HG03439 (cell line): ENCODE data around the gene MAS1L.
A peak's percentile ranks its signal among the peaks of the same experiment; 100 is the strongest.

ENCODE experiments used
- ATAC-seq: cut with Tn5 transposase; IDR thresholded peaks from one replicate; pipeline ENCODE4 v1.9.1; 2021; ENCODE audit warnings: mild to moderate bottlenecking, moderate library complexity; ENCODE audit not compliant: unreplicated experiment

Gene MAS1L

DNA sequence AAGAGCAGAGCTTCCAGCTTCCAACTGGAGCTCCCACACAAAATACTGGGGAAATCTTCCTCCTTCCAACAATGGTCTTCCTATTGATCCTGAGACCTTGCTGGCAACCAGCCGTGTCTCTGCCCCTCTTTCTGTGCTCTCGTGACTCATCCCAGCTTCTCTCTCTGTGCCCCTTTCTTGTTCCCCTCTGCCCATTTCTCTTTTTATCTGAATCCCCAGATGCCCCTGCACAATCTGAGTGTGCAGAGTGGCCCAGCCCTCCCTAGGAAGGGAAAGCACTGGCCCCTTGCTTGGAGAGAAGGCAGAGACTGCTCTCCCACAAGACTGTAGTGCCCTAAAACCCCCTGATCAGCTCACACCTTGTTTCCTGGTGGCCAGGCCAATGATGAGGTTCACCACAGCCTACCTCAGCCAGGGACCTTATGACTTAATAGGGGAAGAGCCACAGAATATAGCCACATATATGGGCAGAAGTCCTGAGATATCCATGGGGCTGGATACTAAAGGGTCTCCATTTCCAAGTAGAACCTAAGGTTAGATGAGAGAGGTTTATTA, 23.1 kb upstream of the MAS1L start:
- ATAC-seq = no peak

DNA sequence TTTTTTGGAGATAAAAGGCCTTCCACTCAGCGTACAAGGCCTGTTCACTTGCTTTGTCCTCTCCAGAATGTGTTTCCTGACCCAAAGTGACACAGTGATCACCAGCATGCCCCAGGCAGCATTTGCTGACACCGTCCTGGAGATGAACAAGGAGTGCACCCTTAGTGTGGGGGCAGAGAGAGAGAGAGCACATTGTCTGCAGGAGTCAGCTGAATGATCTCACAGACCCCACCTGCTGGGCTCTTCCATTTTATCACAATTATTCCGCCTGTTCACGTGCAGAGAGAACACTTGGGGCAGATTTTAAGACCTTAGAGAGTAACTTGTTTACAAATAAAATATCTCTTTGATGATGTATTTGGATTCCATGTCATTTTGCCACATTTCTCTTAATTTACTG, 22.4 kb upstream of the MAS1L start:
- ATAC-seq = no peak

DNA sequence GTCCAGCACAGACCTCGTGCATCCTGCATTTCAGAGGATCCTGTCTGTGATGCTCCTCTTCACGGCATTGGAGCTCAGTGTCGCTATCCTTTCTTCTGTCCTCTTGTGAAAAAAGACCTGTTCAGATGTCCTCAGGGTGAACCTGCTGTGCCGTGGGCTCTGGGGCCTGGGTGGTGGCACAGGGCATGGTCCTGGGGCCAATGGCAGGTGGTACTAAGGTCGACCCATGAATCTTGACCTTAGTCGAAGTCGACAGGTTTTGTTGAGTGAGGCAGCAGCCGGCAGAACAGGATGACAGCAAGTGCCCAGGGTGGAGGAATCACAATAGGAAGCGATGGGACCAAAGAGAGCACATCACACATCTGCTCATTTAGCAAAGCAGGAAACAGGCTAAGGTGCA, 22.0 kb upstream of the MAS1L start:
- ATAC-seq = no peak

DNA sequence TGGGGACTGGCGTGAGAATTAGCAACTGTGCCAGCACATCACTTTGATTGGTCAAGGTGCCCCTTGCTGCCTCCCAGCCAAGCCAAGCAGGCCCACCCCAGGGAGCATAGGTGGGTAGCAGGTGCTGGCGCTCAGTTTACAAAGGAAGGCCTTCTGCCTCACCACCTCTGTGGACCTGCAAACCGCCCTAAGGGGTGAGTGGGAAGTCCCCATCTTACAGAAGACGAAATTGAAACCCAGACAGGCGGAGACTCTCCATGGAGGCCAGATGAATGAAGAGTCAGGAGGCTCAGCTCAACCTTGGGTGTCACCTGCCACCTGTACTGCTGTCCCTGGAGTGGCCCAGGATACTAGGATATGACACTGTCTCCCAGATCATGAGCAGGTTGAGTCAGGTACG, 21.5 kb upstream of the MAS1L start:
- ATAC-seq = peak; percentile 54

DNA sequence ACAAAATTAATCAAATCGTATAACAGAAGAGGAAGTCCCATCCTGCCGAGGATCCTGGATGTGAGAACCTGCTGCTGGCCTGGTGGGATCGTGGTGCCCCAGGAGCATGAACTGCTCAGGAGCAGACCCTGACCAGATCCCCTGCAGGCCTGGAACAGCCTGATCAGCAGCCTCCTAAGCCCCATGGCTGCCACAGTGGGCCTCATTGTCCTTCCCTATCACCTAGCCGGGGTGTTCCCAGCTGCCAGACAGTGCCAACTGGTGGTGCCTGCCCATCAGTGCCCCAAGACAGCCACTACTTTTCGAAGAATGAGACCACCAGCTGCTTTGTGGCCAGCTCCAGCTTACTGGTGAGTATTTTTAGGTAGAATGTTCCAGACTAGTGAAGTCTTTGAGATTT, 19.6 kb upstream of the MAS1L start:
- no peak for ATAC-seq

DNA sequence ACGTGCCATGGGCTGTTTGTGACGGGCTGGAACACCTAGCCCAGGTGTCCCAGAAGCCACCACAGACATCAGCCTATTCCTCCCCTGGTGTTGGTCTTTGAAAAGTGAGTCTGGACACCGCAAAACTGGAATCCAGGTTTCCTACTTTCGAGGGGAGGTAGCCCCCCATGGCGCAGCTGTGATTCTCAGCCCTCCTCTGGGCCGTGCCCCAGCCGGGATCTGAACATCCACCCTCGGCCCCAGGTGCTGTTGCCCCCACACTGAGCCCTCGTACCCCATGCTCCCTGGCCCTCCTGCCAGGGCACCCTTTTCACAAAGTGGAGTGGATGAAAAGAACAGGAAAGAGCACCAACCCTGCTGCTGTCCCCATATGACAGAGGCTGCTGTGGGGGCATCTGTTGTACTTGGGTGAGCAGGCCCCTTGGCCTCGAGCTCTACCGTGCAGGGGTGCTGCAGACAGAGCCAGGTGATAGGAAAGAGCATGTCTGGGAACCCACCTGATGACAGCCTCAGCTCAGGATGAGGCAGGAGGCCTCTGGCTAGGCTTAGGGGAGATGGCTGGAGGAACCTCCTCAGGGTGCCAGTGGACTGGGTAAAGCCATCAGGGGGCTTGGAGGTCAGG, 18.8 kb upstream of the MAS1L start:
- no peak for ATAC-seq

DNA sequence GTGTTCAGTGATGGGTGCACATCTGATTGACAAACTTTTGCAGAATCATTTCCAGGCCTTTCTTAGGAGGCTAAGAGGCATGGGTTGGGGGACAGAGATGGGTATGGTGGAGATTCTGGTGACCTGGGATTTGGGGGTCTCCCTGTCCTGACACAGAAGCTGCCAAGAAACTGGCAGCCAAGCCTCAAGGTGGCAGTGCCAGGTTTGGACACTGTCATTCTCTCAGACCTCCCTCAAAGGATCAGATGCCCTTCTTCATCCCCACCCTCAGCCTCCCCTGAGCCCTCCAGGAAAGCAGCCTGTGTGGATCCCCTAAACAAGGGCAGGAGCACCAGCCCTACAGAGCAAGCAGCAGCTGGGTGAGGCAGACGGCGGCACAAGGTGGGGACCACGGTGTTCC, 18.1 kb upstream of the MAS1L start:
- ATAC-seq = no peak

DNA sequence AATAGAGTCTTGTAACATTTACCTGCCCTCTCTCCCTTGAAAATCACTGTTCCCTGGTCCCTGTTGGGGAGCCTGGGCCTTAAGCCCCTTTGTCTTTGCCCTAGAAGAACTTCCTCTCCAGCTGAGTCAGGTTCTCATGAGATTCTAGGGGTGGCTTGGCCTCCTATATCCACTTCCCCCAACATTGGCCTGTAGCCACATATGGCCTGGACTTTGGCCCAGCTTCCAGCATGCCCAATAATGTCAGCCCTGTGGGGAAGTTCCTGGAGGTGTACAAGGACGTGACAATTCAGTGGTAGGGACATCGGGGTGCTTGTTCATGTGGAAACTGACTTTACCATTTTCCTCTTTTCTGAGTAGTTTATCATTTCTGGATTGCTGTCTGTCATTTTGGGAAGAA, 17.2 kb upstream of the MAS1L start:
- no peak for ATAC-seq

DNA sequence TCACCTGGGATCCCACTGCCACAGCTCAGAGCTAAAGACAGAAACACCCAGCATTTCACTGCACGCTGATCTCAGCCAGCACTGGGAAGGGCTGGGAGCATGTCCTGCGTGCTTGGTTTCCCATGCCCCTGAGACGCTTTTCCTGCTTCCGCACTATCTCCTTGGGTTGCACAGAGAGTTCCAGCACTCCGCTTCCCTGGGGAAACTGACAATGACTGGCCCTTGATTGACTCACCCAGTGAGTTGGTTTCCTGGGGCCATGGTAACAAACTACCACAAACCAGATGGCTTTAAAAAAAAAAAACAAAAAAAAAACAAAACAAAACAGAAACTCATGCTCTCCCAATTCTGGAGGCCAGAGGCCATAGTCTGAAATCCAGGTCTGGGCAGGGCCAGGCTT, 14.8 kb upstream of the MAS1L start:
- no peak for ATAC-seq

DNA sequence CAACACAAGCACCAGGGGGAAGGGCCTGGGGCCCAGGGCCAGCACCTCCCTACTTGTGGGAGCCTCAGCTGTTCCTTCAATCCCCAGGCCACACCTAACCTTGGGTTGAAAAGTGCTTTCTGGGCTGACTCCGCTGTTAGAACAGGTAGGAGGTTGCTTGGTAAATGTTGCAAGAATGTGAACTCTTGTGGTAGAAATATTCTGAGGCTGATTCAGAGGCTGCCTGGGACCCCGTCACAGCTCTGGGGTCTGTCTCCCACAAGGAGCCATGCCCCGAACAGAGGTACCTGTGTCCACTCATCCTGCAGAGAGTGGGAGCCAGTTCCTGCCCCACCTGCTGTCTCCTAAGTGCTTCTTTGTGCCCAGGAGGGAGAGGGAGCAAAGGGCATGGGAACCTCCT, 14.4 kb upstream of the MAS1L start:
- ATAC-seq = no peak

DNA sequence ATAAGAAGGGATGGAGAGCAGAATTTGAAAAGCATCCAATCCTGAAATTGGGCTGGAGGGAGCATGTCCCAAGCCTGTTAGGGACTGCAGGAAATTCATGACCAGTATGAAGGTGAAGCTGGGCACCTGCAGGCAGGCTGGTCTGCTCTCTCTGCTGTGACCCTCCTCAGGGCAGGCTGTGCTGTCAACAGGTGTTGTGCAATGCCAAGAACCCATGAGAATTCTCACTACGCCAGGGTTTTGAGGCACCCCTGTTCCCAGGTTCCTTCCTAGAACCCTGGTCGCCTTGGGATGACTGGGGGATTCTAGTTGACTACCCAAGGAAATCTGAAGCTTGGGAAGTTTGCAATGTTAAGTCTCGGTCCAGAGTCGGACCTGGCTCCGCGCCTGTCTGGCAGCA, 13.3 kb upstream of the MAS1L start:
- ATAC-seq = no peak

DNA sequence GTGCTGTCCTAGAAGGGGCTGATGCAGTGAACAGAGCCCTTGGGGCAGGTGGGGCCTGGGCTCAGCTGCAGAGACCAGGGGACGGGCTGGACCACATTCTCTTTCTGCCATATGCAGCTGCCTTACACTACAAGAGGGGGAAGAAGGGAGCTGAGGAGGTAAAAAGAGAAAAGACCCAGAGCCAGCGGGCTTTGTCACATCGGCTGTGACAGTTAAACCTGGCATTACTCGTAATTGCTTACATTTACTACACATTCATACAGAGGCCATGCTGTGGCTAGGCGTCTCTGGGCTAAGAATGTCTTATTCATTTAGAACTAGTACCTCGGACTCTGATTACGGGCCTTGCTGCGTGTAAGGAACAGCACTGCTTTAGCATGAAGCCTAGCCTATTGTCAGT, 12.8 kb upstream of the MAS1L start:
- ATAC-seq = no peak

DNA sequence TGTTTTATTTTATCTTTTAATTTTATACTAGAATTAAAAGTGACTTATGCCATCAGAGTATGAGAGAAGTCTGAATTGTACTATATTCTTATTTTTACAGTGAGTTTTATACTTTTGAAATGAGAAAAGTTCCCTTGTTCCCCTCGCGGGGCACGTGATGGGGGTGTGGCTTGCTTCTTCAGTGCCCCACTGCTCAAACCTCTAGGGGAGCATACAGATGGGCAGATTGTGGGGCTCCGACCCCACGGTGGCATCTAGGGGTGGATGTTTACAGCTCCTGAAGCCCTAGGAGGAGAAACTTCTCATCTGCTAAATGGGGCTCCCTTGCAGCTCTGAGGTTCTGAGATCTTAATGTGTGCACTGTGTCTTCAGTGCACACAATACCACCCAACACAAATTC, 11.9 kb upstream of the MAS1L start:
- ATAC-seq = no peak

DNA sequence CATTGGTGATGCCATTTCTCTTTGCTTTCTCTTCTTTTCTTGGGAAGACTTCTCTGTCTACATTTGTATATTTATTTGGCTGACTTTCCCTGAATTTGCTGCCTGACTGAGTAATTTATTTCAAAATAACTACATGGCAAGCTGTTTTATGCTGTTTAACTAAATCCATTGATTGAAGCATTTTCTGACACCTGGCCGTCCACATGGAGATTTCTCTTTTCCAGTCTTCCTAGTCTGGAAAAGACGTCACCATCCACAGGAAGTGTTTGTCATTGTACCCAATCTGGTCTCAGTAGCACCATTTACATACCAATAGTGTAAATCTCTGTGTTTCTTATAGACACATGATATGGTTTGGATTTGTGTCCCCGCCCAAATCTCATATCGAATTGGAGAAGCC, 9.2 kb upstream of the MAS1L start:
- no peak for ATAC-seq

DNA sequence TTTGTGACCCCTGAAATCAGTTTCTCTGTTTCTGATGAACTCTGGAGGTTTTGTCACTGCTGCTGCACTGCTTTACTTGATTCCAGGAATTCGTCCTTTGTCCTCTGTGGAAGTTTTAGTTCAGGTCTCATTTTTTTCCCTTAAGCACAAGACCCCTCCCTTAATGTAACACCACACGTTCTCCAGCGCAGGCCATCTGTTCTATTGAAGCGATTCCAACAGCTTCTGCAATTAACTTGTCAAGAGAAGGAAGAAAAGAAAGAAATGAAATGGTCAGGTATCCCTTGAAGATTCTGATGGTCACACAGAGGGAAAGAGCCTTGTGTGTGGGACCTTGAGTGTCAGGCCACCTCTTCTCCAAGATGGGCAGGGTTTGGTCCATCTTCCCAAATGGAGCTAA, 7.8 kb upstream of the MAS1L start:
- no peak for ATAC-seq

DNA sequence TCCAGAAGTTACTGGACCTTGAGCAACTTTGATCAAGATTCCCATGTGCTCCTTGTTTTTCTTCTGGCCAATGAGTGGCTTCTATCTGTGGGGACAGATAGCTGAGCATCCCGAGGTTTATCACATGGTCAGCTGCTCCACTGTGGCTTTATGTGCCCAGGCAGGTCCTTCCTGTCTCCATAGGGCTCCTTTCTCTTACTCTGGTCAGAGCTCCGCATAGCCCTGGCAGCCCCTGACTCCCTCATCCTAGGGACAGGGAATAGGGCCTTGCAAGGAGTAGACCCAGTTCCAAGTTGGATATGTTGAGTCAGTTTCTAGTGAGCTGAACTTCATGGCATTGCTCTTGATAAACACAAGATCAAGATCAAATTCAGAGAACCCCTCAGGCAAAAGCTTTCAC, 6.4 kb upstream of the MAS1L start:
- ATAC-seq = no peak

DNA sequence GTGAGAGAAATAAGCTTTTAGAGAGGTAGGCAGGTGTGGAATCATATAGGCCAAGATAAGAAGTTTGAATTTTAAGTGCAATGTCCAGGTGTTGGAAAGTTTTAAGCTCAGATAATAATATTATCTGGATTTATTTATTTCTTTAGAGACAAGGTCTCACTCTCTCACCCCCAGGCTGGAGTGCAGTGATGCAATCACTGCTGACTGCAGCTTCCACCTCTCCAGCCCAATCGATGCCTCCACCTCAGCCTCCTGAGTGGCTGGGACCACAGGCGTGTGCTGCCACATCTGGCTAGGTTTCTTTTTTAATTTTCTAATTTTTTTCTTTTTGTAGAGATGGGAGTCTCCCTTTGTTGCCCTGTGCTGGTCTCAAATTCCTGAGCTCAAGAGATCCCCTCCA, 5.5 kb upstream of the MAS1L start:
- ATAC-seq = no peak

DNA sequence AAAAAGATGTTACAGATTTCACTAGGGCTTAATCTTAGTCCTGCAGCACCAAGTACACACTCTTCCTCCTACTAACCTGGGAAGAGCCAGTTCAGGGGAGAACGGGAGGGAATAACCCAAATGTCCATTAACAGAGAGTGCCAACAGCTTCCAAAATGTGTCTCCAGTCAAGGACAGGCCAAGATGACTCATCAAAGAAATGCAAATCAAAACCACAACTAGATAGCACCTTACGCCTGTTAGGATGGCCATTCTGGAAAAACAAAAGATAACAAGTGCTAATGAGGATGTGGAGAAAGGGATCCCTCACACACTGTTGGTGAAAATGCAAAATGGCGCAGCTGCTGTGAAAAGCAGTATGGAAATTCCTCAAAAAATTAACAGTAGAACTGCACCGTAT, 3.8 kb upstream of the MAS1L start:
- ATAC-seq = no peak

DNA sequence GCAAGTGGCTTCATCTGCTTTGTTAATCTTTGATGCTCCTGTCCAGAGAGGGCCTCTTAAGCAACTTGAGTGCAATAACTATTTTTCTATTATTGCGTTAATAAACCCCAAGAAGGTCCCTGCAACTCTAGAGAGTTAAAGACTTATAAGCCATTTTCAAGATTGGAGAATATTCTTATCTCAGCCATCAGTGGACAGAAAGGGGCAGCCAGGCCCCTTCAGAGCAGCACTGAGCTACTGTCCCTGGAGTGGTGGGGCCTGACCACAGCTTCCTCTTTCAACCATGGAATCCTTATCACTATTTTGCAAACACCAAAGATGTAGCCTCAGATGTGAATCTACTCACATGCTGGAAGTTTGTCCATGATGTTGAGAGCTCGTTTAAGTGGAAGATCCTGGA, 2.8 kb upstream of the MAS1L start:
- ATAC-seq = no peak

DNA sequence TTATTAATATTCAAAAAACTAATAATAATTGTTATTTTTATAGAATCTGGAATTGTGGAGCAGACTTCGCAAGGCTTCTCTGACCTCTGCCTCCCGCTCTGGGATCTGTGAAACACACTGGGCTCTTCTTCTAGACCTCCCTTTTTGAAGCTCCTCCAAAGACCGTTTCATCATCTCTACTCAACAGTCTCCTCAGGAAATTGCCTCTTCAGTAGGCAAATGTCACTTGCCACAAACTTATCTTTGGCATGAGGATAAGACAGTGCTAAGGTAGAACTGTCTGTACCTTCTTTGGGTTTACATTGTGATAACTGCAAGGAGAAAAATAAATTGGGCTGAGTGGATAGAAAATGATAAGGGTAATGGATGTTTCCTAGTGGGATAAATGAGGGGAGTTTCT, 2.3 kb upstream of the MAS1L start:
- no peak for ATAC-seq

DNA sequence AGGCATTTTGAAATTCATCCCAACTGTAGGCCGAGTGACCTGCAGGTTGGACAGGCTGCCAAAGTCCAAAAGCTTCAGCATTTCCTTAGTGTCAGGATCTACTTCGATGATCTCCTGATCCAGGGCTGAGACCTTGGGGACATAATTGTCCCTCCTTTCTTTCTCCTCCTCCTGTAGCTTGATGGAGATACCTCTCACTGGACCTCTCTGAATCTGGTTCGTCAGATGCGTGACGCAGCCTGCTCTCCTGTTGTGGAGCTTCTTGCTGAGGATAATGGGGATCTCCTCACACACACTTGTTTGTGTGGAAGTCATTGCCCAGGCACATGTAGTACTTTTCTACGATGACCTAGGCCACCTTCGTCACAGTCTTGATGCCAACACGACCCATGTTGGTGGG, 1.5 kb upstream of the MAS1L start:
- ATAC-seq = no peak

DNA sequence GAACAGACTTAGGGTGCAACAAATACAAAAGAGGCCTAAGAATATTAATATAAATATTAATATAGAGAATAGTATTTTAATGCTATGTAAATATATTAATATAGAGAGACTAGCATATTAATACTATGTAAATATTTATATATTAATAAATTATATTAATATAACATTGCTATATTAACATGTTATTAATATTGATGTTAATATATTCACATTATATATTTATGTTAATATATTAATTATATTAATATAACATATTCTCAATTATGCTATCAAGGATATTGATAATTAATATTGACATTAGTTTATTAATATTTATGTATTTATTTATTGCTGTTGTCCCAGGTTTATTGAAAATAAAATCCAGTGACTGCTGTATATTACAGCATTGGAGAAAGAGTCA, 1.1 kb upstream of the MAS1L start:
- ATAC-seq = no peak

DNA sequence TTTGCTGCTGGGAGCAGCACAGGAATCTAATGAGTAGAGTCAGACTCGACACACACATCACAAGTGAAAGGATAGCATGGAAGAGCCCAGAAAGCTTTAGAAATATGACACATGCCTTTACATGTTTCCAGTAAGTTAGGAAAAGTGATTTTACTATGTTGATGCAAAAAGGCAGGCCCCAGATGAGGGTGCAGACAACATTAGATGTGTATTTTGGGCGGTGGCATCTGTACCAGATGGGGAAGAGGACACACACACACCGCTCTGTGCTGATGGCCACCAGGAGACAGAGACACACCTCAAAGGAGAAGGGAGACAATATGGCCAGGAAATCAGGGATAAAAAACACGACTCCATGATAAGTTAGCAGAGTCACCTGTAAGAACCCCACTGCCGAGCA, 625 bp downstream of the MAS1L start:
- no peak for ATAC-seq
